GM12878 (cell line): Measurements from ENCODE around the gene CIDEC. TPM values are rescaled to one million over a fixed set of nuclear protein-coding genes. Genes with fewer than 3 reads are reported as not detected.

Experiments
- ATAC-seq: fragments of 200-7000 bp; cut with Tn5 transposase; 3 replicates; pipeline ENCODE4 v1.9.1; 2020; ENCODE audit warnings: mild to moderate bottlenecking, moderate library complexity
- BruUV-seq: library from RNA; stranded (reverse); fragments of 400-500 nt; replicated peaks from 2 replicates; lab custom pipeline; 2021; lab: Mats Ljungman, UMichigan
- CTCF ChIA-PET: fragments of 300-600 bp; sonication (Branson Sonifier 250); formaldehyde crosslinking; extraction: SDS; loops from one replicate; lab custom pipeline; 2021; ENCODE audit warnings: inconsistent platforms; lab: Yijun Ruan, JAX
- POLR2A ChIA-PET: fragments of 350-600 bp; formaldehyde crosslinking; extraction: SDS; loops from one replicate; lab custom pipeline; 2021; ENCODE audit warnings: inconsistent platforms; lab: Charles Lee
- RAD21 ChIA-PET: fragments of 300-600 bp; sonication (Branson Sonifier 250); formaldehyde crosslinking; loops from one replicate; lab custom pipeline; 2023; ENCODE audit warnings: antibody characterized with exemption; ENCODE audit not compliant: unreplicated experiment; lab: Charles Lee
- SMC1A ChIA-PET: fragments of 300-600 bp; sonication (Branson Sonifier 250); formaldehyde crosslinking; loops from one replicate; lab custom pipeline; 2023; ENCODE audit not compliant: unreplicated experiment, uncharacterized antibody; lab: Charles Lee
- DNase-seq: peaks from one replicate; pipeline ENCODE4 v3.0.0-alpha.2; 2011; ENCODE audit warnings: low read depth, low spot score
- FAIRE-seq: peaks from 3 replicates; lab custom pipeline; 2011; peaks lifted over from hg19 to GRCh38; lab: Jason Lieb, UNC
- H2AFZ ChIP-seq: 2 replicates; pipeline ENCODE4 v1.6.0; 2011; ENCODE audit warnings: low read depth, low read length, control low read depth; ENCODE audit not compliant: control insufficient read depth
- H3K27ac ChIP-seq: 2 replicates; pipeline ENCODE4 v1.5.1; 2011; ENCODE audit warnings: control low read depth; ENCODE audit not compliant: control insufficient read depth, insufficient read depth
- H3K27me3 ChIP-seq, 2 experiments: replicated peaks in 1 of 2; 2 replicates each; pipeline versions ENCODE4 v1.6.0 to v1.6.1; 2011; ENCODE audit warnings: low read length in 1 of 2; ENCODE audit not compliant: control insufficient read depth in 2 of 2, insufficient read depth in 2 of 2
- H3K36me3 ChIP-seq, 2 experiments: 2 replicates each; pipeline ENCODE4 v1.5.1; 2011; ENCODE audit warnings: low read length in 1 of 2; ENCODE audit not compliant: control insufficient read depth in 2 of 2, insufficient read depth in 2 of 2
- H3K4me1 ChIP-seq: 2 replicates; pipeline ENCODE4 v1.6.1; 2011; ENCODE audit warnings: mild to moderate bottlenecking, low read length, moderate library complexity, mixed read lengths; ENCODE audit not compliant: control insufficient read depth, insufficient read depth
- H3K4me2 ChIP-seq: 2 replicates; pipeline ENCODE4 v1.6.0; 2011; ENCODE audit warnings: control low read depth; ENCODE audit not compliant: control insufficient read depth, insufficient read depth
- H3K4me3 ChIP-seq: fragments of 200-600 bp; sonication (generic); 2 replicates; pipeline ENCODE4 v1.5.1; 2016
- H3K79me2 ChIP-seq: 2 replicates; pipeline ENCODE4 v1.6.0; 2011; ENCODE audit warnings: low read length; ENCODE audit not compliant: control insufficient read depth, insufficient read depth
- H3K9ac ChIP-seq: 2 replicates; pipeline ENCODE4 v1.8.0; 2011; ENCODE audit warnings: low read length, control low read depth, mixed read lengths; ENCODE audit not compliant: control insufficient read depth, insufficient read depth
- H3K9me3 ChIP-seq: replicated peaks from 3 replicates; pipeline ENCODE4 v1.5.1; 2011; ENCODE audit warnings: mild to moderate bottlenecking, low read length; ENCODE audit not compliant: control insufficient read depth, insufficient read depth
- H4K20me1 ChIP-seq: 2 replicates; pipeline ENCODE4 v1.6.0; 2011; ENCODE audit not compliant: control insufficient read depth, insufficient read depth
- BMI1 ChIP-seq: fragments of 450-650 bp; IDR thresholded peaks from 2 replicates; pipeline ENCODE4 v1.6.1; 2016; ENCODE audit warnings: mild to moderate bottlenecking, moderate library complexity, borderline replicate concordance
- CREM ChIP-seq: IDR thresholded peaks from 2 replicates; pipeline ENCODE4 v1.6.1; 2014; ENCODE audit warnings: antibody characterized with exemption, low read depth
- CUX1 ChIP-seq: IDR thresholded peaks from 2 replicates; pipeline ENCODE4 v1.6.1; 2012; ENCODE audit warnings: improper control_type of control experiment, low read depth, low read length; ENCODE audit not compliant: insufficient replicate concordance
- DPF2 ChIP-seq: fragments of 450-650 bp; IDR thresholded peaks from 2 replicates; pipeline ENCODE4 v1.6.1; 2017; ENCODE audit warnings: mild to moderate bottlenecking
- HCFC1 ChIP-seq: fragments of 150-350 bp; IDR thresholded peaks from 2 replicates; pipeline ENCODE4 v1.6.1; 2014; ENCODE audit warnings: low read length
- KLF5 ChIP-seq: fragments of 450-650 bp; IDR thresholded peaks from 2 replicates; pipeline ENCODE4 v1.6.1; 2014; ENCODE audit warnings: mild to moderate bottlenecking; ENCODE audit not compliant: partially characterized antibody
- NR2F1 ChIP-seq: fragments of 450-650 bp; conservative IDR thresholded peaks from 2 replicates; pipeline ENCODE4 v1.6.1; 2017; ENCODE audit warnings: mild to moderate bottlenecking
- RBBP5 ChIP-seq: fragments of 200-600 bp; sonication (generic); conservative IDR thresholded peaks from 2 replicates; pipeline ENCODE4 v1.6.1; 2016
- RELA ChIP-seq: fragments of 450-650 bp; IDR thresholded peaks from 2 replicates; pipeline ENCODE4 v1.8.0; 2014; ENCODE audit warnings: borderline replicate concordance; ENCODE audit not compliant: partially characterized antibody
- SIX5 ChIP-seq: IDR thresholded peaks from 2 replicates; pipeline ENCODE4 v1.6.1; 2011; ENCODE audit warnings: mild to moderate bottlenecking, low read depth, low read length, moderate library complexity; ENCODE audit not compliant: severe bottlenecking
- SREBF2 ChIP-seq: IDR thresholded peaks from 2 replicates; pipeline ENCODE4 v1.6.1; 2012; ENCODE audit warnings: mild to moderate bottlenecking, low read length
- TBL1XR1 ChIP-seq: IDR thresholded peaks from 2 replicates; pipeline ENCODE4 v1.6.1; 2012; ENCODE audit warnings: low read depth, low read length, improper control_type of control experiment
- TCF12 ChIP-seq: IDR thresholded peaks from 2 replicates; pipeline ENCODE4 v1.6.1; 2011; ENCODE audit warnings: low read depth, mild to moderate bottlenecking, low read length
- ZNF622 ChIP-seq: fragments of 450-650 bp; IDR thresholded peaks from 2 replicates; pipeline ENCODE4 v1.6.1; 2017; ENCODE audit warnings: mild to moderate bottlenecking, inconsistent platforms
- WGBS: methylation state at CpG from one replicate; pipeline ENCODE4 v1.1.6; 2016; ENCODE audit warnings: low lambda C conversion rate; ENCODE audit not compliant: insufficient replicate concordance, insufficient coverage; ENCODE audit errors: missing lambda C conversion rate; 5-methylcytosine and 5-hydroxymethylcytosine counted together
- in situ Hi-C: fragments of 300-500 bp; cut with MboI; formaldehyde crosslinking; loops from 9 replicates; pipeline ENCODE4 v1.14.3; 2018; ENCODE audit warnings: mixed read lengths
- intact Hi-C: fragments of 100-400 bp; cut with micrococcal nuclease; formaldehyde crosslinking; loops from one replicate; pipeline ENCODE4 v1.14.2; 2022; ENCODE audit not compliant: unreplicated experiment
- polyA plus RNA-seq, 11 experiments: library from polyadenylated mRNA; depleted of rRNA in 4 of 11; unstranded in 6 of 11; stranded (reverse) in 5 of 11; fragments of >200 nt; fragmentation: Nextera tagmentation in 4 of 11; fragmentation: Illumina TruSeq in 1 of 11; extraction: Ambion mirVana in 4 of 11; extraction: Trizol in 1 of 11; gene quantifications; 1 replicate in 1 of 11; 2 replicates in 10 of 11; pipeline versions ENCODE4 v1.2.1 to v1.2.3, GENCODE V29; 2011 to 2016; ENCODE audit warnings: inconsistent platforms in 2 of 11, missing spikeins in 2 of 11, low read depth in 1 of 11
- total RNA-seq, 4 experiments: library from RNA; depleted of rRNA in 3 of 4; stranded (reverse); fragments of >200 nt in 3 of 4; fragmentation: Illumina TruSeq in 1 of 4; extraction: Trizol in 1 of 4; gene quantifications; 2 replicates each; pipeline versions ENCODE4 v1.2.1 to v1.2.3, GENCODE V29; 2013 to 2021
- TF ChIP-seq, protein P1 (sequence below): fragments of 450-650 bp; IDR thresholded peaks from 2 replicates; pipeline ENCODE4 v1.6.1; 2016; ENCODE audit warnings: mild to moderate bottlenecking
- TF ChIP-seq, protein P2 (sequence below): fragments of 150-350 bp; IDR thresholded peaks from 2 replicates; pipeline ENCODE4 v1.6.1; 2016; ENCODE audit warnings: low read depth, low read length

CIDEC gene
- total and polyA plus RNA-seq, 10 of the 15 experiments (the other 5 are each of a cell fraction or from before 2014, with no cell fraction given): 0.10 to 0.49 TPM; not detected in 8

GRCh38 chr3:9914011-9914410 lies 34.0 kb upstream of the CIDEC start (continued):
- no peak for TF ChIP-seq SREBF2
- no peak for TF ChIP-seq CREM
- no peak for TF ChIP-seq TCF12
- TF ChIP-seq DPF2: no peak
- TF ChIP-seq RELA: no peak
- TF ChIP-seq ZNF622: no peak
- no peak for TF ChIP-seq HCFC1
- TF ChIP-seq BMI1: no peak

DNA sequence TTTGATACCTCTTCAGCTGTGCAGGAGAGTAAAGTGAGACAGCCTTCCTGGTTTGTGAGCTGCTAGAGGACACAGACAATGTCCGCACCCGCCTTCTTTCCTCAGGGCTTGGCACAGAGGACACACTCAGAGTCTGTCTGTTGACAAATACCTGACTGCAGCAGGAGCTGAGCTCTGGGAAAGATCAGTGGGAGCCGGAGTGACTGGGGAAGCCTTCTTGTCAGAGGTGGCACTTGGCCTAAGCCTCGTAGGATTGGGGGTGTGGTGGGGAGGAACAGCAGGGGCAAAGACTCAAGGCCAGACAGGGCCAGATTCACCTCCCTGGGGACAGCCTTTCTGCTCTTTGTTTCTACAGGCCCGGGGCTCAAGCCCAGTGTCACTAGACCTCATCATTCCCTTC lies 33.5 kb upstream of the CIDEC start:
- Histone ChIP-seq H3K79me2 (no peaks in the 10 kb centered on the region), H3K9me3 (no peaks in the 10 kb centered on the region), H3K4me1 (peaks cover 18% of the 10 kb centered on the region), H2AFZ (no peak overlapping the region), H3K27me3 (peaks cover 0 to 2% of the 10 kb centered on the region in 2 experiments; a peak in 1 of 4 replicates), H3K4me2 (no peak overlapping the region), H4K20me1 (no peaks in the 10 kb centered on the region), H3K4me3 (no peak overlapping the region), H3K9ac (no peak overlapping the region), H3K27ac (no peak overlapping the region), H3K36me3 (no peaks in the 10 kb centered on the region)
- ChIA-PET SMC1A (interaction anchor here (0.8 to 1.5 kb wide), 5 partner anchors 8 to 93 kb away, joined by 3 to 5 read pairs (median 3); no protein-coding TSS in a partner anchor), CTCF (interaction anchor here (0.9 to 4.4 kb wide), 4 partner anchors 16 to 65 kb away, joined by 3 to 31 read pairs (median 3); partner anchors contain the start of gene CRELD1), POLR2A (interaction anchor here (0.6 to 1.1 kb wide), 2 partner anchors 14 to 24 kb away, joined by 3 read pairs; no protein-coding TSS in a partner anchor), RAD21 (interaction anchor here (1.2 kb wide), 1 partner anchor 19 kb away, joined by 4 read pairs; no protein-coding TSS in a partner anchor)
- DNase-seq (no peak), ATAC-seq (no peak), FAIRE-seq (no peak)
- in situ Hi-C loops: no loop called here
- BruUV-seq: no TSS peak
- intact Hi-C loops: no loop called here
- 57% methylated on average over 5 of the region's 5 CpGs for WGBS
- TF ChIP-seq, protein P1, sequence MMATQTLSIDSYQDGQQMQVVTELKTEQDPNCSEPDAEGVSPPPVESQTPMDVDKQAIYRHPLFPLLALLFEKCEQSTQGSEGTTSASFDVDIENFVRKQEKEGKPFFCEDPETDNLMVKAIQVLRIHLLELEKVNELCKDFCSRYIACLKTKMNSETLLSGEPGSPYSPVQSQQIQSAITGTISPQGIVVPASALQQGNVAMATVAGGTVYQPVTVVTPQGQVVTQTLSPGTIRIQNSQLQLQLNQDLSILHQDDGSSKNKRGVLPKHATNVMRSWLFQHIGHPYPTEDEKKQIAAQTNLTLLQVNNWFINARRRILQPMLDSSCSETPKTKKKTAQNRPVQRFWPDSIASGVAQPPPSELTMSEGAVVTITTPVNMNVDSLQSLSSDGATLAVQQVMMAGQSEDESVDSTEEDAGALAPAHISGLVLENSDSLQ: no peak
- TF ChIP-seq TBL1XR1 (no peak), CUX1 (no peak), NR2F1 (no peak), RBBP5 (no peak), SIX5 (no peak), KLF5 (no peak)
- TF ChIP-seq, protein P2, sequence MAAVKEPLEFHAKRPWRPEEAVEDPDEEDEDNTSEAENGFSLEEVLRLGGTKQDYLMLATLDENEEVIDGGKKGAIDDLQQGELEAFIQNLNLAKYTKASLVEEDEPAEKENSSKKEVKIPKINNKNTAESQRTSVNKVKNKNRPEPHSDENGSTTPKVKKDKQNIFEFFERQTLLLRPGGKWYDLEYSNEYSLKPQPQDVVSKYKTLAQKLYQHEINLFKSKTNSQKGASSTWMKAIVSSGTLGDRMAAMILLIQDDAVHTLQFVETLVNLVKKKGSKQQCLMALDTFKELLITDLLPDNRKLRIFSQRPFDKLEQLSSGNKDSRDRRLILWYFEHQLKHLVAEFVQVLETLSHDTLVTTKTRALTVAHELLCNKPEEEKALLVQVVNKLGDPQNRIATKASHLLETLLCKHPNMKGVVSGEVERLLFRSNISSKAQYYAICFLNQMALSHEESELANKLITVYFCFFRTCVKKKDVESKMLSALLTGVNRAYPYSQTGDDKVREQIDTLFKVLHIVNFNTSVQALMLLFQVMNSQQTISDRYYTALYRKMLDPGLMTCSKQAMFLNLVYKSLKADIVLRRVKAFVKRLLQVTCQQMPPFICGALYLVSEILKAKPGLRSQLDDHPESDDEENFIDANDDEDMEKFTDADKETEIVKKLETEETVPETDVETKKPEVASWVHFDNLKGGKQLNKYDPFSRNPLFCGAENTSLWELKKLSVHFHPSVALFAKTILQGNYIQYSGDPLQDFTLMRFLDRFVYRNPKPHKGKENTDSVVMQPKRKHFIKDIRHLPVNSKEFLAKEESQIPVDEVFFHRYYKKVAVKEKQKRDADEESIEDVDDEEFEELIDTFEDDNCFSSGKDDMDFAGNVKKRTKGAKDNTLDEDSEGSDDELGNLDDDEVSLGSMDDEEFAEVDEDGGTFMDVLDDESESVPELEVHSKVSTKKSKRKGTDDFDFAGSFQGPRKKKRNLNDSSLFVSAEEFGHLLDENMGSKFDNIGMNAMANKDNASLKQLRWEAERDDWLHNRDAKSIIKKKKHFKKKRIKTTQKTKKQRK: no peak
